Cortex of kidney (tissue), 1 donor: ENCODE measurements around the gene LRRC30.

ENCODE experiments used
- DNase-seq: peaks from one replicate; lab custom pipeline; 2025; lab: John Stamatoyannopoulos, UW

LRRC30 gene

GRCh38 chr18:7237673-7238272 lies 6.9 kb downstream of the LRRC30 start:
- no peak for DNase-seq

DNA sequence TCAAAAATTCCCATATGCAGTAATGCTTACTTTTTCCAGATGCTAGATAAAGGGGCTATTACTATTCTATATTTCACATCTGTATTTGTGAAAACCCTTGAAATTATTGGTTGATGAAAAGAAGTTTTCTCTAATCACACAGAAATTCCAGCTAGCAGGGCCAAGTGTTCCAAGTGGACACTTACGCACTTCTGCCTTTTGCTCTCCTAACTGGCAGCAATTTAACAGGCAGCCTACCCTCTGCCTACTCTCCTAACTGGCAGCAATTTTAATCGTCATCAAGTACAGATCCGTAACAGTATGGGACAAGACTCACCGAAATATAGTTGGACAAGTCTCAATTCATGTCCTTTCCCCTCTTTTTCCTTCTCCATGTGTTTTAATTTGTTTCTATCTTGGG lies 12.0 kb downstream of the LRRC30 start:
- no peak for DNase-seq

DNA sequence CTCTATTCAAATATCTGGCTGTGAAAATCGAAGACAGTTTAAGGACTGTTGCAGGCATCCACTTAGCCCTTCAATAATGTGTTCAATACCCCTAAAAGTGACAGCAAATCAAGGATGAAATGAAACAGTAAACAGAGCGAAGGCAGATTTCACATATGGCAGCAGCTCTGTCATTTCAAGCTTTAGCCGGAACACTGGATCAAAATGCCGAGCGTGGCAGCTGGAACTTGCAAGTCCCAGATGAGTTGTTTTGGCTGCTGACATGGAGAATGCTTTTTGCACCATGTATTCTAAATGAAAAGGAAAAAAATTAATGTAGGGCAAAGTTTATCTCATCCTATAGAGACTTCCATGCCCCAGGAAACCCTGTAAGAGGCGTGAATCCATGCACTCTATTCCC lies 18.0 kb downstream of the LRRC30 start:
- DNase-seq: no peak

DNA sequence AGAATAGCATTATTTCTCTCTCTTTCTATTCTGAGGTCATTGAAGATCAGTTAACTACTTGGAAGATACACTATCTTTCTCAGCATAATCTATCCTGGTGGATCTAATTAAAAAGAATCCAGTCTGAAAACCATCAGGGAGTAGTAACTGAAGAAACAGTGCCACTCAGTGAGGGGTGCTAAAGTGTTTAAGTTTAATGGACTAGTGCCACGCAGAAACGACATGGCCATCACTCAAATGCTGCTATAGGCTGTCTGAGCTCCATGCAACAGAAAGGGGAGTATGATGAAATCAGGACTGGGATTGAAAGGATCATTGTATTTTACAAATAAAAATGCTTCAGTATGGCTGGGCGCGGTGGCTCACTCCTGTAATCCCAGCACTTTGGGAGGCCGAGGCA lies 23.3 kb downstream of the LRRC30 start:
- DNase-seq: no peak

GRCh38 chr18:7255054-7255453 lies 24.2 kb downstream of the LRRC30 start:
- no peak for DNase-seq

- DNase-seq: no peak
Observed at GRCh38 chr18:7255643-7256042, 24.8 kb downstream of the LRRC30 start.

DNA sequence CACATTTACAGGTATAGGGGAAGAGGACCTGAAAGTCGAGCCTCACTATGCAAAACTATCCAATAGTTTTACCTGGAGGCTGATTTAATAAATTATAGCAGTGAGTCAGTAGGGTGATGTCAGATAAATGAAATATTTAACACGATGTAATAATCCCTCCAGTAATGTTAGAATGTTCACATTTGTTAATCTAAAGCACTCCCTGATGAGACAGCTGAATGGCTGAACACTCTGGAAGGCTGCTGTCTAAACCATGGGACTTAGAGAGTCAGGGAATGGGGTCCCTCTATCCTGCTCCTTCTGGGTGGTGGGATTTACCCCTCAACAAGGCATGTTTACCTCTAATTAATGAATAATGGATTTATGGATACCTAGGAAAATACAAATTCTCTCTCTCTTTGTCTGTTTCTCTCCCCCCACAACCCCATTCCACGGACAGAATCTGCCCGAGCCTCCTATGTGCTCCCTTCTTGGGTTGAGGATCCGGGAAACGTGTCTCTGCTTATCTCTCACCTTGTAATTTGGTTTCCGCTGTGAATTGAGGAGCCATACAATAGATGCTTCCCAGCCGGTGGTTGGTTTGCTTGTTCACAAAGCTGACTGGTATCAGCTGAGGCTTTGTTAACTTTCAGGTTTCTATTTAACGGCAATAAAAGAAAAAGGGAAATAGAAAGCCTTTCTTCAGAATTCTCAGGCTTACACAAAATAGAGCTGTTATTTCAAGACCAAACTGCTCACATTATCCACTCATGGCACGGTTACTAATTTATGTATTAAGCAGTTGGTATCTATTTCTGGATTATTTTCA lies 25.9 kb downstream of the LRRC30 start:
- DNase-seq: no peak

DNA sequence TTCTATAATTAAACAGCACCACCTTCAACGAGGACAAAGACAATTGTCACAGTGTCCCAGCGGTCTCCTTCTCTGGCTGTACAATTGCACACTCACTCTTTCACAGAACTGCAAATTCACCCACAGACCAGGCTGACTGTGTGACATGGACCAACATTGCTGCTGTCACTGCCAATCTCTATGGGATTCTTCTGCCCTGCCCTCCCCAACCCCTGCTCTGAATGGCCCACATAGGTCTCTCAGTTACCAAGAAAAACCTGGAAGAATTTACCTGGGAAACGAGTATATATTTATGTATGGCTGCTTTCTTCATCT lies 26.5 kb downstream of the LRRC30 start:
- DNase-seq: no peak

GRCh38 chr18:7259475-7259874 lies 28.6 kb downstream of the LRRC30 start:
- DNase-seq: no peak

- DNase-seq: no peak
Observed at GRCh38 chr18:7261199-7261598, 30.3 kb downstream of the LRRC30 start.

DNA sequence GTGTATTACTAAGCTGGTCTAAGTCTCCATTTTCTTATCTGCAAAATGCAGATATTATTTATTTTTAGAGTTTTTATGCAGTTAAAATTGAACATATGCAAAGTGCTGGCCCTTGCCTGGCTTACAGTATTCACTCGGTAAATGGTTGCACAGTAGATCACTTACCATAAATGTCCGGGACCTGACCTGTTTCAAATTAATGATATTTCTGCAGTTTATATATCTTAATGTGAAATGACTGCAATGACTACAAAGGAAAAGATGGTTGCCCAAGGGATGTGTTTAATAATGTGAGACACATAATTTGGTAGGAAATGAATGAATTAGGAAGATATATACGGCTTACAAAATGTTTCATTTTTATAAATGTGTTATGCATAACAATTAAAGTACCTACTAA lies 37.1 kb downstream of the LRRC30 start:
- no peak for DNase-seq

DNA sequence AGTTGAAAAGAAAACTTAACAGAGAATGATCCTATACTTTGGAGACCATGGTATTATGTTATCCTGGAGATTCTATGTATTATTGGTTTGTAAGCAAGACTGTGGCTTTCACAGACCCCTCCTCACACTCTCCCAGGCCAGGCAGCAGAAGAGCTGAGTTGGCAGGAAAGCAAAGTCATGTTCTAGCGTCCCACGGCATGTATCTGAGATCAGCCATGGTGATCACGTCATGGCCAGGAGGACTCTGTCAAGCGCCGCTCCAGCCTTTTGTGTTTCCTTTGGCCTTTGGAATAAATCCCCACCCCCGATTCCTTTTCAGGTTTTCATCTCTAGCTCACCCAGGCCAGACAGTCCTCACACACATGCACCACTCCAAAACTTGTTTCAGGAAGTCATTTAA lies 39.1 kb downstream of the LRRC30 start:
- DNase-seq: no peak

DNA sequence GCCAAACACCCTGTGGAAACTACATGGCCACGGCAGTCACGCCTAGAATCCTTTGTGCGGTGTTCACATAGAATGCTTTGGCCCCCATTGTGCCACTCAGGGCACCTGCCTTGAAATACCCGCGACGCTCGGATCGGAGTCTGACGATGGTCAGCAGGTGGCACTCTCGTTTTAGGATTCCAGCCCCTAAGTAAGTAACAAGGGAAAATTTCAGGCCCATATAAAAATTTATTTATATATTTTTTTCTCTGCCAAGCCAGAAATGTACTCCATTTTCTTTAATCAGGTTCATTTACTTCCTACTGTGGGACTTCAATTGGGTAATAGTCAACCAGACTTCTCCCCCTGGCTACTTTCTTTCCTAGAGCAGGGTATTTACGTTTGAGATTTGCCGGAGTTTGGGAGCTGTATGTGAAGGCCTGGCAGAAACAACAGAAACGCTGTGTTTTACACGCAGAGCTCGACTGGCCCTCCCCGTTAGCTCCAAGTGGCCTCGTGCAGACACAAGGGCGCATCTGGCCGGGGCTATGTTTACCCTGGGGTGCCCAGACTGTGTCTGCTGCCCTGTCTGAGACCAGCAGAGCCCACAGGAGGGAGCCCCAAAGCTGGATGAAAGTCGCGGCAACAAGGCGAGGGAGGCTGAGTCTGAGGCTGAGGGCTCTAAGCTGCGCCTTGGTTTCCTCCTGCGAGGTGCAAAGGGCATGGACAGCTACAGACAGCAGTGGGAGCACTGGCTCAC lies 41.6 kb downstream of the LRRC30 start:
- DNase-seq: no peak

GRCh38 chr18:7273301-7273921 lies 42.5 kb downstream of the LRRC30 start:
- no peak for DNase-seq

DNA sequence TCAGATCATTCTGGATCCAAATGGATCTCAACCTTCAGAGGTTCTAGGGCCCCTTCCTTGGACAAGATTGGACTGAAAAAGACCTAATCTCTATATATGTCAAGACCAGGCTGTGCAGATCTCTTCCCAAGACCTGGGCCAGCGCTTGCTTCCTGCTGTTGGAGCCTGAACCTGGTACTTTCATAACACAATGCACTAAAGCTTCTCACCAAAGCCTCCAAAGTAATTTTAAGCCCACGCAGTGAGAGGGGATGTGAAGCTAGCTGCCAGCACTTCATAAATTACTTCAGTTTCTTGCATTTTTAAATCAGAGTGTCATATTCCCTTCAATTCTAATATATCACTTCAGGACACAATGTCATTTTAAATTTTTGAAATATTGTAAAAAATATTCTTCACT lies 50.7 kb downstream of the LRRC30 start:
- DNase-seq: no peak
